ENCODE measurements around the gene GRID2. TPM values are rescaled to one million over a fixed set of nuclear protein-coding genes. Genes with fewer than 3 reads are reported as not detected.

GRID2 gene
- total RNA-seq, 2 donors from 2014 or later: 0.28 TPM; not detected in 1

DNA sequence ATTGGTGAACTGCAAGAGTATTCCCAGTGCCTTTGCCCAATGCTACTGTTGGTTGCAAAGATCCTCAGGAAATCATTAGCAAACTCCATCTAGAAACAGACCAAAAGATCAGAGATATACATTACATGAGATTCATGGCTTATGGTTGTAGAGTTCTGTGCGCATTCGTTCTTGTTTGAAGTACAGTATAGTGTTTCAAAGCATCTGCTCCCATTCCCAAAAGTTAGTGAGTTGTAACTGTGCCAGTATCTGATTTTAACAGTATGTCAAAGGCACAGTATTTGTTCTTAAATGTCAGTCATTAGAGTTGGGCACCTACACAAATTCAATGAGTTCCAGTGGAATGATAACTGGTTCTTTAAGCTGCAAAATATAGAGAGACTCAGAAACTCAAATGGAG is 1210.1 kb downstream of the GRID2 start:
- TF ChIP-seq, protein P1, sequence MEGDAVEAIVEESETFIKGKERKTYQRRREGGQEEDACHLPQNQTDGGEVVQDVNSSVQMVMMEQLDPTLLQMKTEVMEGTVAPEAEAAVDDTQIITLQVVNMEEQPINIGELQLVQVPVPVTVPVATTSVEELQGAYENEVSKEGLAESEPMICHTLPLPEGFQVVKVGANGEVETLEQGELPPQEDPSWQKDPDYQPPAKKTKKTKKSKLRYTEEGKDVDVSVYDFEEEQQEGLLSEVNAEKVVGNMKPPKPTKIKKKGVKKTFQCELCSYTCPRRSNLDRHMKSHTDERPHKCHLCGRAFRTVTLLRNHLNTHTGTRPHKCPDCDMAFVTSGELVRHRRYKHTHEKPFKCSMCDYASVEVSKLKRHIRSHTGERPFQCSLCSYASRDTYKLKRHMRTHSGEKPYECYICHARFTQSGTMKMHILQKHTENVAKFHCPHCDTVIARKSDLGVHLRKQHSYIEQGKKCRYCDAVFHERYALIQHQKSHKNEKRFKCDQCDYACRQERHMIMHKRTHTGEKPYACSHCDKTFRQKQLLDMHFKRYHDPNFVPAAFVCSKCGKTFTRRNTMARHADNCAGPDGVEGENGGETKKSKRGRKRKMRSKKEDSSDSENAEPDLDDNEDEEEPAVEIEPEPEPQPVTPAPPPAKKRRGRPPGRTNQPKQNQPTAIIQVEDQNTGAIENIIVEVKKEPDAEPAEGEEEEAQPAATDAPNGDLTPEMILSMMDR (IDR thresholded peaks at IDR 0.05): no peak
- H3K4me3 ChIP-seq: no peak overlapping the region
- no peak overlapping the region for H3K27ac ChIP-seq
- ATAC-seq (ENCODE audit: insufficient number of reproducible peaks, low FRiP score, low read depth): no peak
- no peaks in the 10 kb centered on the region for H3K4me1 ChIP-seq (ENCODE audit: control insufficient read depth in 1 of 2, low read depth in 2 of 2)
- no peak for DNase-seq (ENCODE audit: low spot score)
- no peaks in the 10 kb centered on the region for H3K9me3 ChIP-seq
- no peaks in the 10 kb centered on the region for H3K36me3 ChIP-seq
- H3K27me3 ChIP-seq (replicated peaks; ENCODE audit: insufficient read depth): no peaks in the 10 kb centered on the region

- no peak overlapping the region for H3K4me3 ChIP-seq
- DNase-seq (ENCODE audit: low spot score) (no peak), ATAC-seq (ENCODE audit: insufficient number of reproducible peaks, low FRiP score, low read depth) (no peak)
- TF ChIP-seq, protein P1 (IDR thresholded peaks at IDR 0.05): no peak
- no peaks in the 10 kb centered on the region for H3K36me3 ChIP-seq
- H3K4me1 ChIP-seq (ENCODE audit: control insufficient read depth in 1 of 2, low read depth in 2 of 2): no peaks in the 10 kb centered on the region
- H3K9me3 ChIP-seq: no peaks in the 10 kb centered on the region
- H3K27ac ChIP-seq: no peak overlapping the region
- H3K27me3 ChIP-seq (replicated peaks; ENCODE audit: insufficient read depth): no peaks in the 10 kb centered on the region
These were observed 1211.4 kb downstream of the GRID2 start for GRCh38 chr4:93515208-93515607.

DNA sequence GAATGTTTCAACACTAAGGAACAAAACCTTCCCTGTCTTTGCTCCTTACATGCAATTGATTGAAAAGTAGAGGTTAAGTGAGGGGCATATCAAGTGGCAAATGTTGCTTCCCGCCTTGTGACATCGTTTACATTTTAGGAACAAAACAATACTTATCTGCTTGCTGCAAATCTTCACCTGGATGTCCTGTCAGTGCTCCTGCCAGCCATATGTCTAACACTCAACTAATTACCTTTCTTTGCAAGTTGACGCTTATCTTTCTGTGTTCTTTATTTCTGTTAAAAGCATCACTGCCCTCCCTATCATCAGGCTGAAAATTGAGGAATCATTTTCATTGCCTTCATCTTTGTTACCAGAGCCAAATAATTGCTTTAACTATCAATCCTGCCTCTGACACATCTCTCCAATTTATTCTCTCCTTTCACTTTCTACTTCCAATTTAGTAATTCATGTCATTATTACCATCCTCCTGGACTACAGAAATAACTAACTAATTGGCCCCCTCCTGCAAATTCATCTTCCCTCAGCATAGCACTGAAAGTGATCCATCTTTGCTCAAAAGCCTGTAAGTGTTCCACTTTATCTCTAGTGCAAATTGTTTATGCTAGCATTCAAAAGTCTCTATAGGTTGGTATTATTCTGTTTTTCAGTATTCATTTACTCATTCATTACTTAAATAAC is 1226.1 kb downstream of the GRID2 start:
- Histone ChIP-seq H3K27me3 (replicated peaks; ENCODE audit: insufficient read depth) (no peaks in the 10 kb centered on the region), H3K9me3 (no peaks in the 10 kb centered on the region), H3K4me1 (ENCODE audit: control insufficient read depth in 1 of 2, low read depth in 2 of 2) (no peaks in the 10 kb centered on the region), H3K4me3 (no peak overlapping the region), H3K36me3 (no peaks in the 10 kb centered on the region), H3K27ac (no peak overlapping the region)
- TF ChIP-seq, protein P1 (IDR thresholded peaks at IDR 0.05): no peak
- DNase-seq (ENCODE audit: low spot score): no peak
- no peak for ATAC-seq (ENCODE audit: insufficient number of reproducible peaks, low FRiP score, low read depth)

DNA sequence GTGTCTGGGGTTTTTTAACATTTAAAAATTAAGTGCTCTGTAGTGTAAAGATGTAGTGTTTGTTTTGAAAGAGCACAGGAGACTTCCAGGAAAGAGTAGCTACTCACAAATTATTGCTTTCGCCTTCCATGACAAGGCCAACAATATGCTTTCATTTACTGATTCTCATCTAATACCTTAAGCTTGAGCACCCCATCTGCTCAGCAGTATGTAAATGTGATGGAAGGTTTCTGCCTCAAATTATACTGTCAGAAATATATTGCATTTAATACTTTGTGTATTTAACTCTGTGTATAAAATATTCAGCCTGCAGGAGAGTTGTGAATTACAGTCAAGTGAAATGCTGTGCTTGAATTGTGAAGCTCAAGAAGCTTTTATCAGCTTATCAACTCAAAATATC is 1228.5 kb downstream of the GRID2 start:
- Histone ChIP-seq H3K27ac (no peak overlapping the region), H3K36me3 (no peaks in the 10 kb centered on the region), H3K4me1 (ENCODE audit: control insufficient read depth in 1 of 2, low read depth in 2 of 2) (no peaks in the 10 kb centered on the region), H3K27me3 (replicated peaks; ENCODE audit: insufficient read depth) (no peaks in the 10 kb centered on the region), H3K4me3 (no peak overlapping the region), H3K9me3 (no peaks in the 10 kb centered on the region)
- TF ChIP-seq, protein P1 (IDR thresholded peaks at IDR 0.05): no peak
- ATAC-seq (ENCODE audit: insufficient number of reproducible peaks, low FRiP score, low read depth) (no peak), DNase-seq (ENCODE audit: low spot score) (no peak)

DNA sequence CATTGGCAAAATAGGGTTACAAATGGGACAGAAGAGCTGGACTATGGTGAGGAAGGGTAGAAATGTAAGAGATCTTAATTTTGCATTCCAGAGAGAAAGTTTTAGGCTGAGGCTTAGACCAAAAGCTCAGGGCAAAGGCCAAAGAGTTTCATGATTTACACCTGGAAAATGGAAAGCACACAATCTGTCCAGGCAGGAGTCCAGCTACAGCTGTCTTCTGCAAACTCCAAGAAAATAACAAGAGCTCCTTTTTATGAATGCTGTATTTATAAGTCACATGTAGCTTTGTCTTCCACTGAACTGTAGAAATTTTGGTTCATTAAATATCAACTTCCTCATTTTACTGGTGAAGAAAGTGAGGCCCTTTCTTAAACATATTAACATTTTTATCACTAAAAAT is 1236.8 kb downstream of the GRID2 start:
- no peaks in the 10 kb centered on the region for H3K36me3 ChIP-seq
- H3K27ac ChIP-seq: no peak overlapping the region
- no peak overlapping the region for H3K4me3 ChIP-seq
- no peak for ATAC-seq (ENCODE audit: insufficient number of reproducible peaks, low FRiP score, low read depth)
- H3K4me1 ChIP-seq (ENCODE audit: control insufficient read depth in 1 of 2, low read depth in 2 of 2): no peaks in the 10 kb centered on the region
- H3K27me3 ChIP-seq (replicated peaks; ENCODE audit: insufficient read depth): no peaks in the 10 kb centered on the region
- no peak for DNase-seq (ENCODE audit: low spot score)
- TF ChIP-seq, protein P1 (IDR thresholded peaks at IDR 0.05): no peak
- no peaks in the 10 kb centered on the region for H3K9me3 ChIP-seq

Measured in thoracic aorta (tissue), 2 donors.